GM20000 (cell line): ENCODE results near the gene CDK14.

Experiments
- DNase-seq: peaks from one replicate; pipeline ENCODE4 v3.0.0; 2012; ENCODE audit warnings: low spot score
- CTCF ChIP-seq: IDR thresholded peaks from 2 replicates; pipeline ENCODE4 v1.5.1; 2012; ENCODE audit warnings: mild to moderate bottlenecking, control low read depth; ENCODE audit errors: extremely low read depth, missing control alignments

Gene CDK14

GRCh38 chr7:91034459-91035368 lies 438.6 kb downstream of the CDK14 start:
- DNase-seq: peak; percentile 54
- peak; percentile 22 for TF ChIP-seq CTCF

GRCh38 chr7:91039033-91039432 lies 442.9 kb downstream of the CDK14 start:
- no peak for DNase-seq
- no peak for TF ChIP-seq CTCF

- TF ChIP-seq CTCF: no peak
- no peak for DNase-seq
These were observed 445.0 kb downstream of the CDK14 start for GRCh38 chr7:91041141-91041540.

DNA sequence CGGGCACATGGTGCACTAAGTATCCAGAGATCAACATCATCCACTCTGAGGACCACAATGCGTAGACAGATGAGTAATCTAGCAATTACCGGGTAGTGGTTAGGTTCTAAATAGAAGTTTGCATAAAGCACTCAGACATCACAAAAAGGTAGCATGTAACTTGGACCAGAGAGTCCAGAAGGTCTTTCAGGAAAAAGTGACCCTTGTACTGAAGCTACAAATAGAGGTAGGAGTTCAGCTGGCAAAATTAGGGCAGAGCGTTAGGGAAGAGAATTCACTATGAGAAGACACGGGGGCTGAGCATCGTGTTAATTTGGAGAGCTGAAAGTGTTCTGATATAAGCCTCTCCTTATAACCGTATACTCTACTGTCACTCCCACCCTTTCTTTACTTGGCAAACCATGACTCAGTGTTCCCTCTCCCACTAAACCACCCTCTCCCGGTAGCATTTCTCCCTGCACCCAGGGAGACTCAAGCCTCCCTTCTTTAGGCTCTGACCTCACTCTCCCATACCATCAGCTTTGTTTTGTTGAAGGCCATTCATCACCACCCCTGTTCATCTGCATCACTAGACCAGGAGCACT lies 445.9 kb downstream of the CDK14 start:
- DNase-seq: no peak
- TF ChIP-seq CTCF: no peak

DNA sequence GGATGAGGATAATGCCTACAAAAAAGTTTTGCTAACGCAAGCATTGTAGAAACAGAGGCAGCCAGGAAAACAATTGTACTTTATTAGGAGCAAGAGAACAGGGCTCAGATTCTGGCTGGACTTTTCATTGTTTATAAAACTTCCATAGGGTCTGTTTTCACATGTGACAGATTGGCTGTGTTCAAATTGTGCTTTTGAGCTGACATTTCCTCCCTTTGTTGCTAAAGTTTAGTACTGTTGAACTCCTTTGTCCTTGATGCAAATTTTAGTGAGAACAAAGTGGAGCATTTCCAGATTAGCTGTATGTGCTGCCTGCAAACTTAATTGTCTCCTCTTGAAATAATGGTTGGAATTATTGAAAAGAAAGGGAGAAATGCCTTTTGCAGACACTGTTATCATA lies 447.1 kb downstream of the CDK14 start:
- no peak for TF ChIP-seq CTCF
- no peak for DNase-seq

DNA sequence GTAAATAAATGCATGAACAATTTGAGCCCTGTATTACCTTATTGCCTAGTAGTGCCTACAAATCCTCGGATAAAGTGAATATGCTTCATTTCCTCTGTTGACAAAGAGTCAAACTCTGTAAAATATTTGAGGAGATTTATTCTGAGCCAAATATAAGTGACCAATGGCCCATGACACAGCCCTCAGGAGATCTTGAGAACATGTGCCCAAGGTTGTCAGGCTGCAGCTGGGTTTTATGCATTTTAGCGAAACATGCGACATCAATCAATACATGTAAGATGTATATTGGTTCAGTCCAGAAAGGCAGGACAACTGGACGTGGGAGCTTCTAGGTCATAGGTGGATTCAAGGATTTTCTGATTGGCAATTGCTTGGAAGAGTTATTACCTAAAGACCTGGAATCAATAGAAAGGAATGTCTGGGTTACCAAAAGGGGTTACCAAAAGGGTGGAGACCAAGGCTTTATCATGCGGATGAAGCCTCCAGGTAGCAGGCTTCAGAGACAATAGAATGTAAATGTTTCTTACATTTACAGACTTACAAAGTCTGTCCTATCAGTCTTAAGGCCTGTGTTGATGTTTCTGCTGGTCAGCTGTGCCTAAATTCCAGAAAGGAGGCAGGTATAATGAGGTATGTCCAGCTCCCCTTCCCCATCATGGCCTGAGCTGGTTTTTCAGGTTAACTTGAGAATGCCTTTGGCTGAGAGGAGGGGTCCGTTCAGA lies 448.0 kb downstream of the CDK14 start:
- TF ChIP-seq CTCF: no peak
- DNase-seq: no peak

- no peak for TF ChIP-seq CTCF
- DNase-seq: no peak
These were observed 449.5 kb downstream of the CDK14 start for GRCh38 chr7:91045606-91046005.
